Fibroblast of pulmonary artery (primary cell): ENCODE results near the gene CLN6.

Experiments
- DNase-seq: peaks from one replicate; pipeline ENCODE4 v3.0.0-alpha.2; 2010; ENCODE audit warnings: low read depth
- H3K4me3 ChIP-seq: replicated peaks from 2 replicates; pipeline ENCODE4 v1.5.1; 2011; ENCODE audit warnings: low read depth, mild to moderate bottlenecking, control low read depth, low read length, moderate library complexity
- TF ChIP-seq, protein P1 (sequence below): IDR thresholded peaks from 2 replicates; pipeline ENCODE4 v1.5.1; 2011; ENCODE audit warnings: mild to moderate bottlenecking, control low read depth, low read length, inconsistent platforms; ENCODE audit errors: missing control alignments

The CLN6 gene

DNA sequence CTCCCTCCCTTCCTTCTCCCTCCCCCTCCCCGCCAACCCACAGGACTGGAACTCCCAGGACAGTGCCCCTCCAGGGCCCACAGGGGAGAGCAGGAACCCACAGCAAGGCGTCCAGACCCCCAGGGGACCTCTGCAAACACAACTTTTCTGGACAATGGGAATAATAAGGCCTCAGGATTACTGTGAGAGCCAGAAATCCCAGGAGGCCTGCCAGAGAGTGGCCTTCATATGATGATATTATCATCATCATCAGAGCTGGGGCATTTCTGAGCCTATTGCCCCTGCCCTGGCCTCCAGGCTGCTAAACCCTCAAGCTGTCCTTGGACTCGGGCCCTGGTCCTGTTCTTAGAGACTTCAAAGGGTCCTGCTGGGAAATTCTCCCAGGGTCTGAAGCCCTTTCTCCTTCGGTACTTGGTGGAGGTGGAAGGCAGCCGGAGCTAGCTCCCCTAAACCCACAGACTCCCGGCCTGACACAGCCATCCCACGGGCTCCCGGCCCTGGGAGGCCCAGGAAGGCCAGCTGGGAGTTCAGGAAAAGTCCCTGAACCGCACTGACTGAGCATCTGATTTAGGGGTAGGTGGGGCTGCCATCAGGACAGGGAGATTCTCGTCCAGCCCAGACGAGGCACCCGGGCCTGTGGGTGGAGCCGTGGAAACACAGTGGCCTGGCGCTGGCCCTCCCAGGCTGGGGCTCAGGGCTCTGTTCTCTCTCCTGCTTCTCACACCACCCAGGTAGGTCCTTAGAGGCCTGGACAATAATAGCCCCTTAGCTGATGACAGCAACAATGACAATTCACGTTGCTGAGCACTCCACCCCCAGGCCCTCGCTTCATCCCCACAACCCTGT is 29.3 kb downstream of the CLN6 start:
- TF ChIP-seq, protein P1, sequence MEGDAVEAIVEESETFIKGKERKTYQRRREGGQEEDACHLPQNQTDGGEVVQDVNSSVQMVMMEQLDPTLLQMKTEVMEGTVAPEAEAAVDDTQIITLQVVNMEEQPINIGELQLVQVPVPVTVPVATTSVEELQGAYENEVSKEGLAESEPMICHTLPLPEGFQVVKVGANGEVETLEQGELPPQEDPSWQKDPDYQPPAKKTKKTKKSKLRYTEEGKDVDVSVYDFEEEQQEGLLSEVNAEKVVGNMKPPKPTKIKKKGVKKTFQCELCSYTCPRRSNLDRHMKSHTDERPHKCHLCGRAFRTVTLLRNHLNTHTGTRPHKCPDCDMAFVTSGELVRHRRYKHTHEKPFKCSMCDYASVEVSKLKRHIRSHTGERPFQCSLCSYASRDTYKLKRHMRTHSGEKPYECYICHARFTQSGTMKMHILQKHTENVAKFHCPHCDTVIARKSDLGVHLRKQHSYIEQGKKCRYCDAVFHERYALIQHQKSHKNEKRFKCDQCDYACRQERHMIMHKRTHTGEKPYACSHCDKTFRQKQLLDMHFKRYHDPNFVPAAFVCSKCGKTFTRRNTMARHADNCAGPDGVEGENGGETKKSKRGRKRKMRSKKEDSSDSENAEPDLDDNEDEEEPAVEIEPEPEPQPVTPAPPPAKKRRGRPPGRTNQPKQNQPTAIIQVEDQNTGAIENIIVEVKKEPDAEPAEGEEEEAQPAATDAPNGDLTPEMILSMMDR: no peak
- DNase-seq: no peak
- H3K4me3 ChIP-seq: no peak overlapping the region

DNA sequence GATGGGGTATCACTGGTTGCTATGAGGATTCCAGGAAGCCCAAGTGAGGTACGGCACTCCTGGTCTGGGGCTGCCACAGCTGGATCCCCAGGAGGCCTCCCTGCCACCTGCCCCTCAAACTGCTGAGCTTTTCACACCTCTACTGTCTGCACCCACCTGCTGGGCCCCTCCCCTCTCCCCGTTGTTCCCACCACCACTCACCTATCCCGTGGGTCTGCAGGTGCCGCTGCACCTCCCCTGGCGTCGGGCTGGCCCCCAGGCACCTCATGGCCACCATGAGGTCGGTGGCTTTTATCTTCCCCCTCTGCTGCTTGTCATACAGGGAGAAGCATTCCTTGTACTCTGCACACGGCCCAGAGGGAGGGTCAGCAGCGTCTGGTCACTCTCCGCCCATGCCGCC is 30.2 kb downstream of the CLN6 start:
- TF ChIP-seq, protein P1: no peak
- H3K4me3 ChIP-seq: no peak overlapping the region
- no peak for DNase-seq

DNA sequence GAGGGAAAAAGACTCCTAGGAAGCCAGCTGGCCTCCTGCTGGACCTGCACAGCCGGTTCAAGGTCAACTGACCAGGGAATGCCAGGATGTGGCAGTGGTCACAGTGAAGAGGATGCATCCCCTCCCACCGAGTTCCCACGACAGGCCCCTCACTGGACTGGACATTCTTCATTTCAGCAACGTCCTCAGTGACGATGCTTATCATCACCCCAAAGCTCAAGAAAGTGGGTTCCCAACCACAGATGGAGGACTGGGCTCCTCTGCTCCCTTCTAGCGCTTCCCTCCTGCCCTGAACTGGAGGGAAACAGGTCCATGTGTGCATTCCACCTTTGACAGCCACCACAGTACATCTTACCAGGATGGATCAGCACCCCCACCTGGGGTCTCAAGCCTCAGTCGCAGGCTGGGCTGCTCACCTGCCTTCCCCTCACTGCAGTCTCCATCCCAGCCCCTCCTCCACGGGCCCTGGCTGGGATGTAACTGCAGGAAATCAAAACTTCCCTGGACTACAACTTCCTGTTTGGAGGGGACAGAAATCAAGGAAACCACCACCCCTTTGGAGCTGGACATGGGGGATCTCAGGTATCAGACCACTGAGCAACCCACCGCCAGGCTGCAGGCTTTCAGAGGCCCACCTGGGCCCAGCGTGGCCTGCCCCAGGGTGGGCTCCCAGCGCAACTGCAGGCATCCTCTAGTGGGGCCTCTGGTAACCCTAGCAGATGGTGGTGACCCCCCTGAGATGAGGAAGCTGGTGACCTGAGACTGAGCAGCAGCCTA is 31.7 kb downstream of the CLN6 start:
- no peak for DNase-seq
- H3K4me3 ChIP-seq: no peak overlapping the region
- TF ChIP-seq, protein P1: no peak

DNA sequence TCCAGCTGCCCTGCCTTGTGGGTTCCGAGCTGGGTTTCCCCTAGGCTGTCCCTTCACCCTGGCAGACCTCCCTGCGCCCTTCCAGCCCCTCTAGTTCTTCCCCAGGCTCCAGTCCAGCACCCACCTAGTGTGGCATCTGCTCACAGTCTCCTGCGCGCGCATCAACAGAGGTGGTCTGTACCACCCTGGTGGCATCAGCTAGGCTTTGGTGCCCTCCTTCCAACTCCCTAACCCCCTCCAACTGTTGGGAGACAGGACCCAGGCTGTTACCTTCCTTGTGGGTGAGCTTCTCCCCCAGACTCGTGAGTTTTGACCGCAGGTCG is 32.4 kb downstream of the CLN6 start:
- no peak for DNase-seq
- TF ChIP-seq, protein P1: no peak
- H3K4me3 ChIP-seq: no peak overlapping the region

DNA sequence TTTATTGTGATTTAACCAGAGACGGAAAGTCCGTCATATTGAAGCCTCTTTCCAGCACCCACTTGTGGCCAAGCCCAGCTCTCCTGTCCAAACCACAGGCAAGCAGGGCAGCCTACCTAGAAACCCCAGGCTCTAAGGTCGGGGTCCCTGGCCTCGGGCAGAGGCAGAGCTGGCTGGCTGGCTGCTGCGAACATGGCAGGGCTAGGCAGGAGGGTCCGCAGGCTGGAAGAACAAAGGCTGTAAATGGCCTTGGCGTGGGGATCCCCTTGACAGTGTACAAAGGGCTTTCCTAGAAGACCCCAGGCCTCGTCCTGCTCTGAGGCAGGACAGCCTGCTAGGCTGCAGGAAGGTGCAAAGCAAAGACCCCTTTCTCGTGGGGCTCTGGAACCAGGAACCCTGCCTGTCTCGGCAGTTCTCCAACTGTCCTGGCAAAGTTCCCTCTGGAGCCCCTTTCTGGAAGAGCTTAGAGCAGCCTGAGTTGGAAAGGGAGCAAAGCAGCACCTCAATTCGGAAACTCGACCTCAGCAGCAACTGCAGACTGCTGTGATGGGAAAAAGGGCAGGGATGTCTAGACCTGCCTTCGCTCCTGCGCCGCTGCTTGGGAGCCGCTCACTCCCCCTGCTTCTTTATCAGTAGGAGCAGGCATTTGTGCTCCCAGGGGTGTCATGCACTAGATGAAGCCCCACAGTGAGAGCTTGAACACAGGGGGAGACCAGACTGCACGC is 32.9 kb downstream of the CLN6 start:
- TF ChIP-seq, protein P1: no peak
- DNase-seq: no peak

DNA sequence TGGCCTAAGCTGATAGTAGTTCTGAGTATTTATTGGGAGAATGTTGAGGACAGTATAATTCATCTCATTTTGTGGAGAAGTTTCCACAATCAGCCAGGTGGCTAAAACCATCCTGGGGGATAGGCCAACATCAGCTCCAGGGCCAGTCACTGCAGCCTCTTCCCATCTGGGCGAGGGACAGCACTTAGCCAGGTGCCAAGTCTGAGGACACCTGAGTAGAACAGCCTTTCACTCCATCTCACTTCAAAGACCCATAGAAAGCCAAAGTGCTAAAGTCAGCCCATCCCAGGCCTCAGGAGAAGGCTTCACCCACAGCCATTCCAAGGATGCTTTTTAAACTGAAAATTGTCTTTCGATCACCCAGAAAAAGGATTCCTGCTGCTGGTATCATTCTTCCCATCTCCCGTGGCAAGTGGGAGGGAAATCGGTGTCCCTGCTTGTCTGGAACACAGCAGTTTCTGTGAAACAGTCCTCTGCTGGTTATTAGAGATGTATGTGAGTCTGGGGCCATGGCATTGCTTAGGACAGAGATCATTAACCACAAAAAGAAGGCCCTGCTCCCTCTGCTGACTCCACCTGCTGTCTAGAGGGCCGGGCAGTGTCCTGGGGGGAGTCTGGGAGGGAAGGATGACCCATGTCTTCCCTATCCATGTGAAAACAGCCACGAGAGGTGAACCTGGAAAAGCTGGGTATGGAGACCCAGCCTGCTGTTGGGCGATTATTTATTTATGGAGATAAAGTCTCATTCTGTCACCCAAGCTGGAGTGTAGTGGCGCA is 34.0 kb downstream of the CLN6 start:
- no peak for DNase-seq
- no peak overlapping the region for H3K4me3 ChIP-seq
- TF ChIP-seq, protein P1: no peak

More for the DNA sequence above, 32.9 kb downstream of the CLN6 start:
- no peak overlapping the region for H3K4me3 ChIP-seq
